Caco-2 (cell line): ENCODE measurements around the gene TMEM132E. TPM values are rescaled to one million over a fixed set of nuclear protein-coding genes. Genes with fewer than 3 reads are reported as not detected.

Source experiments
- BruUV-seq: library from RNA; stranded (reverse); fragments of 400-500 nt; replicated peaks from 2 replicates; lab custom pipeline; 2021; lab: Mats Ljungman, UMichigan
- CTCF ChIA-PET: fragments of 300-600 bp; sonication (Branson Sonifier 250); formaldehyde crosslinking; loops from one replicate; lab custom pipeline; 2022; ENCODE audit warnings: antibody characterized with exemption; lab: Charles Lee
- POLR2A ChIA-PET: fragments of 300-600 bp; sonication (Branson Sonifier 250); formaldehyde crosslinking; loops from one replicate; lab custom pipeline; 2022; ENCODE audit warnings: antibody characterized with exemption; lab: Charles Lee
- DNase-seq, 2 experiments: peaks; one replicate each; pipeline versions ENCODE4 v3.0.0 to v3.0.0-alpha.2; 2020 to 2022
- H3K27me3 ChIP-seq: replicated peaks from 2 replicates; pipeline ENCODE4 v1.6.0; 2011; ENCODE audit warnings: low read length; ENCODE audit not compliant: control insufficient read depth, insufficient read depth
- H3K36me3 ChIP-seq: 2 replicates; pipeline ENCODE4 v1.5.1; 2011; ENCODE audit warnings: low read length; ENCODE audit not compliant: control insufficient read depth, insufficient read depth
- H3K4me1 ChIP-seq: fragments of 250-450 bp; sonication (Bioruptor Pico); 2 replicates; pipeline ENCODE4 v1.5.1; 2020; ENCODE audit warnings: mild to moderate bottlenecking
- H3K4me3 ChIP-seq: 2 replicates; pipeline ENCODE4 v1.5.1; 2011; ENCODE audit warnings: low read depth, mild to moderate bottlenecking, control low read depth, low read length
- H3K9me3 ChIP-seq: fragments of 250-450 bp; sonication (Bioruptor Pico); 2 replicates; pipeline ENCODE4 v1.5.1; 2020; ENCODE audit warnings: mild to moderate bottlenecking, moderate library complexity
- H3K27ac Mint-ChIP-seq: one replicate; pipeline ENCODE4 v1.8.0; 2022; ENCODE audit warnings: mixed read lengths; ENCODE audit not compliant: unreplicated experiment
- H3K27me3 Mint-ChIP-seq: one replicate; pipeline ENCODE4 v1.8.0; 2022; ENCODE audit warnings: mixed read lengths; ENCODE audit not compliant: insufficient read depth, unreplicated experiment
- H3K36me3 Mint-ChIP-seq: one replicate; pipeline ENCODE4 v1.8.0; 2022; ENCODE audit warnings: mild to moderate bottlenecking, mixed read lengths; ENCODE audit not compliant: insufficient read depth, unreplicated experiment
- H3K4me1 Mint-ChIP-seq: one replicate; pipeline ENCODE4 v1.8.0; 2022; ENCODE audit warnings: low read depth, mixed read lengths; ENCODE audit not compliant: unreplicated experiment
- H3K4me3 Mint-ChIP-seq: one replicate; pipeline ENCODE4 v1.8.0; 2022; ENCODE audit warnings: mild to moderate bottlenecking, moderate library complexity, mixed read lengths; ENCODE audit not compliant: unreplicated experiment
- H3K9me3 Mint-ChIP-seq: one replicate; pipeline ENCODE4 v1.8.0; 2022; ENCODE audit warnings: mixed read lengths; ENCODE audit not compliant: unreplicated experiment
- intact Hi-C: fragments of 100-400 bp; cut with micrococcal nuclease; formaldehyde crosslinking; loops from one replicate; pipeline ENCODE4 v1.10.0; 2022; ENCODE audit not compliant: unreplicated experiment
- total RNA-seq: library from RNA; stranded (reverse); gene quantifications from 2 replicates; pipeline ENCODE4 v1.2.3, GENCODE V29; 2022
- TF ChIP-seq, protein P1 (sequence below), 2 experiments: fragments of 200-600 bp in 1 of 2; IDR thresholded peaks; 1 replicate in 1 of 2; 2 replicates in 1 of 2; pipeline versions ENCODE4 v1.5.1 to v1.8.0; 2011 to 2022; ENCODE audit warnings: antibody characterized with exemption in 1 of 2, control low read depth in 1 of 2, inconsistent platforms in 1 of 2, low read depth in 1 of 2, low read length in 1 of 2, mild to moderate bottlenecking in 1 of 2, moderate library complexity in 1 of 2; ENCODE audit not compliant: insufficient read depth in 1 of 2, severe bottlenecking in 1 of 2, unreplicated experiment in 1 of 2

The TMEM132E gene
- total RNA-seq, 1 experiment from 2014 or later, result 0.07 TPM

DNA sequence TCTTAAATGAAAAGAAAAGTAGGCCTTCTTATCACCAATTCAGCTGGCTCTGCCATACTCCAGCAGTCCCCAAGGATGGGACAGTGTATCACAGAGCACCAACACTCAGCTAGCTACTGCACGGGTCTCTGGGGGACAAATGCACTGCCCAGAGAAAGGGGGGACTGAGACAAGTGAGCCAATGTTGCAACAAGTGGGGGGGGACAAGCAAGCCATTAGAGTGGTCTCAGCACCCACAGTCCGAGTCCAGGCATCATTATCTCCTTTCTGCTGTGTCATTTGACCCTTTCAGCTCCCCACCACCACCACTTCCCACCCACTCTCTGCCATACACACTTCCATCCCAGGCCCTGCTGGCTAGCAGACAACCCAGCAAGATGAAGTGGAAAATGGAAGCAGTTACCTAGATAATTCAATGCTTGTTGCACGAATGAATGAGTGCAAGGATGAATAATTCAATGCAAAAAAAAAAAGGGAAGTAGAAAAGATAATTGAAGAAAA is 7.0 kb downstream of the TMEM132E start:
- ChIA-PET POLR2A (no interaction called here), CTCF (no interaction called here)
- peaks cover 2% of the 10 kb centered on the region; the same call in 1 of the 2 replicates for H3K27me3 ChIP-seq
- peaks cover 5% of the 10 kb centered on the region for H3K4me1 Mint-ChIP-seq
- intact Hi-C loops, result no loop called here
- DNase-seq, result no peak
- peaks cover 40% of the 10 kb centered on the region for H3K27me3 Mint-ChIP-seq
- no peaks in the 10 kb centered on the region for H3K9me3 ChIP-seq
- BruUV-seq, result no TSS peak
- no peak overlapping the region for H3K27ac Mint-ChIP-seq
- no peaks in the 10 kb centered on the region for H3K36me3 Mint-ChIP-seq
- H3K4me3 ChIP-seq, result no peak overlapping the region
- TF ChIP-seq, protein P1, sequence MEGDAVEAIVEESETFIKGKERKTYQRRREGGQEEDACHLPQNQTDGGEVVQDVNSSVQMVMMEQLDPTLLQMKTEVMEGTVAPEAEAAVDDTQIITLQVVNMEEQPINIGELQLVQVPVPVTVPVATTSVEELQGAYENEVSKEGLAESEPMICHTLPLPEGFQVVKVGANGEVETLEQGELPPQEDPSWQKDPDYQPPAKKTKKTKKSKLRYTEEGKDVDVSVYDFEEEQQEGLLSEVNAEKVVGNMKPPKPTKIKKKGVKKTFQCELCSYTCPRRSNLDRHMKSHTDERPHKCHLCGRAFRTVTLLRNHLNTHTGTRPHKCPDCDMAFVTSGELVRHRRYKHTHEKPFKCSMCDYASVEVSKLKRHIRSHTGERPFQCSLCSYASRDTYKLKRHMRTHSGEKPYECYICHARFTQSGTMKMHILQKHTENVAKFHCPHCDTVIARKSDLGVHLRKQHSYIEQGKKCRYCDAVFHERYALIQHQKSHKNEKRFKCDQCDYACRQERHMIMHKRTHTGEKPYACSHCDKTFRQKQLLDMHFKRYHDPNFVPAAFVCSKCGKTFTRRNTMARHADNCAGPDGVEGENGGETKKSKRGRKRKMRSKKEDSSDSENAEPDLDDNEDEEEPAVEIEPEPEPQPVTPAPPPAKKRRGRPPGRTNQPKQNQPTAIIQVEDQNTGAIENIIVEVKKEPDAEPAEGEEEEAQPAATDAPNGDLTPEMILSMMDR (IDR thresholded peaks at IDR 0.05; ENCODE audit: insufficient read depth in 1 of 2, low read depth in 1 of 2, low read length in 1 of 2, severe bottlenecking in 1 of 2, unreplicated experiment in 1 of 2), result no peak
- H3K9me3 Mint-ChIP-seq, result no peaks in the 10 kb centered on the region
- H3K4me1 ChIP-seq, result peaks cover 6% of the 10 kb centered on the region; the same call in 1 of the 2 replicates
- H3K36me3 ChIP-seq, result no peaks in the 10 kb centered on the region
- no peak overlapping the region for H3K4me3 Mint-ChIP-seq

DNA sequence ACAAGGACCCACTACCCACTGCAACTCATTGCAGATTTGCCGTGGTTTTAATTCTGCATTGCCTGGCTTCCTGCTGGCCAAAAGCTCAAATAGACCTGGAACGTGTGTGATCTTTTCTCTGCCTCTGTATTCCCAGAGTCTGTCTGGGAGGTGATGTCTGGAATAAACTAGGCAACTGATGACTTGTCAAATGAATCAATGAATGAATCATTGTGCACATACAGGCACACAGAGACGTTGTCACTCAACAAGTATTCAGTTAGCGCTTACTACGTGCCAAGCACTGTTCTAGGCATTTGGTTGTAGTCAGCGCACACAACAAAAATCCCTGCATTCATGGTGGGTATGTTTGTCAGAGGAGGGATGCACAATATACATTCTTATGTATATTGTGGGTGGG is 8.9 kb downstream of the TMEM132E start:
- peaks cover 5% of the 10 kb centered on the region for H3K4me1 Mint-ChIP-seq
- ChIA-PET POLR2A (no interaction called here), CTCF (no interaction called here)
- Histone ChIP-seq H3K4me1 (peaks cover 6% of the 10 kb centered on the region; the same call in 1 of the 2 replicates), H3K27me3 (no peaks in the 10 kb centered on the region; the same call in 1 of the 2 replicates), H3K9me3 (no peaks in the 10 kb centered on the region), H3K4me3 (no peak overlapping the region), H3K36me3 (no peaks in the 10 kb centered on the region)
- DNase-seq, result no peak
- no peak overlapping the region for H3K4me3 Mint-ChIP-seq
- no peaks in the 10 kb centered on the region for H3K36me3 Mint-ChIP-seq
- intact Hi-C loops, result no loop called here
- H3K27ac Mint-ChIP-seq, result no peak overlapping the region
- H3K9me3 Mint-ChIP-seq, result no peaks in the 10 kb centered on the region
- peaks cover 34% of the 10 kb centered on the region for H3K27me3 Mint-ChIP-seq
- TF ChIP-seq, protein P1 (IDR thresholded peaks at IDR 0.05; ENCODE audit: insufficient read depth in 1 of 2, low read depth in 1 of 2, low read length in 1 of 2, severe bottlenecking in 1 of 2, unreplicated experiment in 1 of 2), result no peak
- BruUV-seq, result no TSS peak

DNA sequence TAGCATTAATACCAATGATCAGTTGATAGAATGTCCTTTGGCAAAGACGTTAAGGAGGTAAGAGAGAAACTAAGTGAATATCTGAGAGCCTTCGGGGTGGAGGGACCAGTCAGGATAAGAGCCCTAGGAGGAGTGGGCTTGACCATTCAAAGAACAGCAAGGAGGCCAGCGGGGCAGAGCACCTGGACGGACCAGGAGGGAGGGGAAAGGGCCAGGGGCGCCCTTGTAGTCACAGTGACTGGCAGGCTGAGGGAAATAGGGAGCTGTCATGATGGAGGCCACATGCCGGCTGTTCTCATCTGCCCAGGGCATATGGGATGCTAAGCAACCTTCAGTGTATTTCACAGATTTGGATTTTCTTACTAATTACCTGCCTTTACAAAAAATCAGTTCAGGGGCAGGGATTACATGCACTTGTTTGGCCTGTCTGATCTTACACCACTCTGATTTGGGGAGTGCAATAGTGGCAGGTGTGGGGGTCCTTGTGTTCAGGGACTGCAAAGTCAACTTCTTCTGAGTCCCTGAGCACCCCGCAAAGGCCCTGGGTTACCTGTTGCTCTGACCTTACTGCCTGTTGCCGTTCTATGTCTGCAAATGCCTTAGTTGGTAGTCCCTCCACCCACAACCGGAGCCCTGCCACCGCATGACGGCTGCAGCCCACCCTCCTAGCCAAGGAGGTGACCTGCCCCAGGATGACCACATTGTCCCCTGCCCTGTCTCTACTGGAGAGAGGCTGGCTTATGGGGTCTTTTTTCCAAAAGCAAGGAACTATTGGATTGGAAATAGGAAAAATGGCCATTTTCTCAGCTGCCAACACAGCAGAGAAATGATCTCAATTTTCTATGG is 10.0 kb downstream of the TMEM132E start:
- ChIA-PET POLR2A (no interaction called here), CTCF (interaction anchor here (0.6 kb wide), 1 partner anchor 295 kb away, joined by 3 read pairs; no protein-coding TSS in a partner anchor)
- Histone ChIP-seq H3K4me1 (peaks cover 6% of the 10 kb centered on the region; the same call in 1 of the 2 replicates), H3K27me3 (no peaks in the 10 kb centered on the region; the same call in 1 of the 2 replicates), H3K4me3 (no peak overlapping the region), H3K36me3 (no peaks in the 10 kb centered on the region), H3K9me3 (no peaks in the 10 kb centered on the region)
- DNase-seq, result no peak
- no peaks in the 10 kb centered on the region for H3K9me3 Mint-ChIP-seq
- intact Hi-C loops, result no loop called here
- TF ChIP-seq, protein P1 (IDR thresholded peaks at IDR 0.05; ENCODE audit: insufficient read depth in 1 of 2, low read depth in 1 of 2, low read length in 1 of 2, severe bottlenecking in 1 of 2, unreplicated experiment in 1 of 2), result no peak
- peaks cover 5% of the 10 kb centered on the region for H3K4me1 Mint-ChIP-seq
- no TSS peak for BruUV-seq
- peaks cover 30% of the 10 kb centered on the region for H3K27me3 Mint-ChIP-seq
- no peaks in the 10 kb centered on the region for H3K36me3 Mint-ChIP-seq
- H3K4me3 Mint-ChIP-seq, result no peak overlapping the region
- no peak overlapping the region for H3K27ac Mint-ChIP-seq
